ENCODE measurements around the gene ABCA12. TPM values are rescaled to one million over a fixed set of nuclear protein-coding genes. Genes with fewer than 3 reads are reported as not detected.

ABCA12 gene
- total RNA-seq, 8 experiments from 2014 or later, result 0.04 to 0.92 (median 0.10) TPM

- Histone ChIP-seq H3K4me1 (replicated peaks in 1 of 2) (no peaks in the 10 kb centered on the region), H3K4me3 (no peak overlapping the region), H3K27ac (no peak overlapping the region)
- ATAC-seq (replicated peaks in 6 of 8), result no peak
- 20 to 100% (median 44%) methylated on average over 1 to 2 of the region's 2 CpGs; no CpG with 5 or more reads in 1 of the 10 experiments for WGBS, 10 experiments
- in situ Hi-C loops (cut with MboI; ENCODE audit: low pct_unique_long_range_greater_than_20kb in 2 of 9, low sequenced_read_pairs in 9 of 9, unreplicated experiment in 9 of 9), result no loop called here
These were observed 118.1 kb downstream of the ABCA12 start for GRCh38 chr2:215020283-215020682.

- H3K4me1 ChIP-seq (replicated peaks in 1 of 2), result no peaks in the 10 kb centered on the region
- in situ Hi-C loops (cut with MboI; ENCODE audit: low pct_unique_long_range_greater_than_20kb in 2 of 9, low sequenced_read_pairs in 9 of 9, unreplicated experiment in 9 of 9), result no loop called here
- no peak for ATAC-seq (replicated peaks in 6 of 8)
- WGBS, 10 experiments, result 85 to 100% (median 95%) methylated on average over 3 to 8 of the region's 8 CpGs
- no peak overlapping the region for H3K4me3 ChIP-seq
- H3K27ac ChIP-seq, result no peak overlapping the region
These were observed 118.8 kb downstream of the ABCA12 start for GRCh38 chr2:215019521-215020145.

GRCh38 chr2:215019085-215019484 is 119.3 kb downstream of the ABCA12 start:
- in situ Hi-C loops (cut with MboI; ENCODE audit: low pct_unique_long_range_greater_than_20kb in 2 of 9, low sequenced_read_pairs in 9 of 9, unreplicated experiment in 9 of 9), result no loop called here
- no peaks in the 10 kb centered on the region for H3K4me1 ChIP-seq (replicated peaks in 1 of 2)
- no peak overlapping the region for H3K27ac ChIP-seq
- H3K4me3 ChIP-seq, result no peak overlapping the region
- no peak for ATAC-seq (replicated peaks in 6 of 8)
- 37 to 100% (median 93%) methylated on average over 1 to 3 of the region's 3 CpGs for WGBS, 10 experiments

GRCh38 chr2:215015421-215015820 is 123.0 kb downstream of the ABCA12 start:
- Histone ChIP-seq H3K4me3 (no peak overlapping the region), H3K27ac (no peak overlapping the region), H3K4me1 (replicated peaks in 1 of 2) (no peaks in the 10 kb centered on the region)
- no peak for ATAC-seq (replicated peaks in 6 of 8)
- in situ Hi-C loops (cut with MboI; ENCODE audit: low pct_unique_long_range_greater_than_20kb in 2 of 9, low sequenced_read_pairs in 9 of 9, unreplicated experiment in 9 of 9), result no loop called here
- WGBS, 10 experiments, result 80 to 100% (median 95%) methylated on average over 2 to 3 of the region's 3 CpGs; no CpG with 5 or more reads in 2 of the 10 experiments

DNA sequence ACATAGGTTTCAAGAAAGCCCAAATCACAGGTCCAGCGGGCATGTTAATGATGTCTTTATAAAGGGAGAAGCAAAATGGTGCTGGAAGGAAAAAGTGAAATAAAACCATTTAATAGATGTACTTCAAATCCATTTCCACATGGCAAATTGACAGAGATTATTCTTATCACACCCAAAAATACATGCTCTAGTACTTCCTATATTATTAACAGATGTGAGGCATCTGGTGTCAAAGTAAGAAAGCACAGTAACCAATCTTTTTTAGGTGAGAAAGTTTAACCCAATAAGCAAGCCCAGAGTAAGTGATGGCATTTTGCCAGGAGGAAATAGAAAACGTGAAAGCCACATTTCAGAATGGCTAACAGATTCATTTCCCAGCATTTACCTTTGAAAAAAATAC is 128.0 kb downstream of the ABCA12 start:
- in situ Hi-C loops (cut with MboI; ENCODE audit: low pct_unique_long_range_greater_than_20kb in 2 of 9, low sequenced_read_pairs in 9 of 9, unreplicated experiment in 9 of 9), result no loop called here
- ATAC-seq (replicated peaks in 6 of 8), result no peak
- Histone ChIP-seq H3K4me1 (replicated peaks in 1 of 2) (no peaks in the 10 kb centered on the region), H3K4me3 (no peak overlapping the region), H3K27ac (no peak overlapping the region)
- 0 to 89% (median 38%) methylated on average over 1 to 2 of the region's 2 CpGs for WGBS, 10 experiments

- no peak overlapping the region for H3K4me3 ChIP-seq
- in situ Hi-C loops (cut with MboI; ENCODE audit: low pct_unique_long_range_greater_than_20kb in 2 of 9, low sequenced_read_pairs in 9 of 9, unreplicated experiment in 9 of 9), result no loop called here
- no peaks in the 10 kb centered on the region for H3K4me1 ChIP-seq (replicated peaks in 1 of 2)
- WGBS, 10 experiments, result 0 to 55% (median 14%) methylated on average over 1 to 4 of the region's 4 CpGs
- H3K27ac ChIP-seq, result no peak overlapping the region
- peak in 4 of 8 experiments; percentile 39 to 71 (median 52) for ATAC-seq (replicated peaks in 6 of 8)
These were observed 135.4 kb downstream of the ABCA12 start for GRCh38 chr2:215003001-215003400.

- in situ Hi-C loops (cut with MboI; ENCODE audit: low pct_unique_long_range_greater_than_20kb in 2 of 9, low sequenced_read_pairs in 9 of 9, unreplicated experiment in 9 of 9), result no loop called here
- no peak overlapping the region for H3K4me3 ChIP-seq
- H3K4me1 ChIP-seq (replicated peaks in 1 of 2), result no peaks in the 10 kb centered on the region
- WGBS, 10 experiments, result 0 to 50% (median 28%) methylated on average over 2 to 5 of the region's 5 CpGs
- H3K27ac ChIP-seq, result no peak overlapping the region
- peak in 6 of 8 experiments; percentile 18 to 56 (median 40) for ATAC-seq (replicated peaks in 6 of 8)
These were observed 135.9 kb downstream of the ABCA12 start for GRCh38 chr2:215002500-215002899.

GRCh38 chr2:215000721-215001120 is 137.7 kb downstream of the ABCA12 start:
- in situ Hi-C loops (cut with MboI; ENCODE audit: low pct_unique_long_range_greater_than_20kb in 2 of 9, low sequenced_read_pairs in 9 of 9, unreplicated experiment in 9 of 9), result no loop called here
- WGBS, 10 experiments, result 67 to 100% (median 92%) methylated on average over 1 to 3 of the region's 3 CpGs; no CpG with 5 or more reads in 2 of the 10 experiments
- ATAC-seq (replicated peaks in 6 of 8), result no peak
- no peak overlapping the region for H3K4me3 ChIP-seq
- H3K4me1 ChIP-seq (replicated peaks in 1 of 2), result no peaks in the 10 kb centered on the region
- no peak overlapping the region for H3K27ac ChIP-seq

- 33 to 100% (median 80%) methylated on average over 1 to 4 of the region's 4 CpGs; no CpG with 5 or more reads in 1 of the 10 experiments for WGBS, 10 experiments
- ATAC-seq (replicated peaks in 6 of 8), result no peak
- Histone ChIP-seq H3K27ac (no peak overlapping the region), H3K4me1 (replicated peaks in 1 of 2) (no peaks in the 10 kb centered on the region), H3K4me3 (no peak overlapping the region)
- in situ Hi-C loops (cut with MboI; ENCODE audit: low pct_unique_long_range_greater_than_20kb in 2 of 9, low sequenced_read_pairs in 9 of 9, unreplicated experiment in 9 of 9), result no loop called here
These were observed 142.3 kb downstream of the ABCA12 start for GRCh38 chr2:214995926-214996670.

DNA sequence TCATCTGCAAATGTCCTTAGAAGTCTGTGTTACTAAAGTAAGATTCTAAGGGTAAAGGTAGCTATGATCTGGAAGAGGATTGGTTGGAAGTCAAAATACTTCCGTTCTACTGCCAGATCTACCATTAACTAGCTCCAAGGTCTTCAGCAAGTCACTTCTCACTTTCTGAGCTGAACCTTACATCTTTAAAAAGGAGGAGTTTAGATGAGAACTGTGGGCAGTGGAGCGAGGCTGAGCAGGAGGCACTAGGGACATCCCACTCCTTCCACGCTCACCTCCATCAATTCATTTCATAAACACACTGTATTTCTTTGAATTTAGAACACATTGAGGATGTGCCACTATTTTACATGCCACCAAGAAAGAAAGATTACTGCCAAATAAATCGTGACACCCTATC is 143.0 kb downstream of the ABCA12 start:
- Histone ChIP-seq H3K4me1 (replicated peaks in 1 of 2) (no peaks in the 10 kb centered on the region), H3K27ac (no peak overlapping the region), H3K4me3 (no peak overlapping the region)
- in situ Hi-C loops (cut with MboI; ENCODE audit: low pct_unique_long_range_greater_than_20kb in 2 of 9, low sequenced_read_pairs in 9 of 9, unreplicated experiment in 9 of 9), result no loop called here
- no peak for ATAC-seq (replicated peaks in 6 of 8)
- 60 to 96% (median 85%) methylated on average over 1 to 4 of the region's 4 CpGs for WGBS, 10 experiments

GRCh38 chr2:214992911-214993310 is 145.5 kb downstream of the ABCA12 start:
- Histone ChIP-seq H3K27ac (no peak overlapping the region), H3K4me1 (replicated peaks in 1 of 2) (no peaks in the 10 kb centered on the region), H3K4me3 (no peak overlapping the region)
- in situ Hi-C loops (cut with MboI; ENCODE audit: low pct_unique_long_range_greater_than_20kb in 2 of 9, low sequenced_read_pairs in 9 of 9, unreplicated experiment in 9 of 9), result no loop called here
- ATAC-seq (replicated peaks in 6 of 8), result no peak
- WGBS, 10 experiments, result 54 to 100% (median 91%) methylated on average over 1 to 4 of the region's 4 CpGs

DNA sequence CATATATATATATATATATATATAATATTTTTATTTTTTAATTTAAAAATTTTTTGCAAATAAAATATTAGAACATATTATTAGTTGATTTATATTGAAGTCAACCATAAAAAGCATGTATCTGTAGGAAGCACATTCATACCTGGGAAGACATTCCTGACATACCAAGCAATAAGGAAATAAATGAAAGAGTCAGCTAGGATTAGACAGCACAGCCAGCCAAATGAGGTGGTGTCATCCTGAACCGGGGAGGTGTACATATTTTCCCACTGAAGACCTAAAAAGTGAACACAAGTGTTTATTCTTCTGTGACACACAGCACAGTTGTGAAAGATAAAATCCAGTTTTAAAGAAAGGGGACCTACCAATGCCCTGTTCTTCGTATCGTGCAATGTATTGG is 149.2 kb downstream of the ABCA12 start:
- ATAC-seq (replicated peaks in 6 of 8), result no peak
- Histone ChIP-seq H3K27ac (no peak overlapping the region), H3K4me3 (no peak overlapping the region), H3K4me1 (replicated peaks in 1 of 2) (no peaks in the 10 kb centered on the region)
- in situ Hi-C loops (cut with MboI; ENCODE audit: low pct_unique_long_range_greater_than_20kb in 2 of 9, low sequenced_read_pairs in 9 of 9, unreplicated experiment in 9 of 9), result no loop called here
- 72 to 100% (median 93%) methylated on average over 1 to 3 of the region's 3 CpGs; no CpG with 5 or more reads in 1 of the 10 experiments for WGBS, 10 experiments

GRCh38 chr2:214987261-214987660 is 151.2 kb downstream of the ABCA12 start:
- in situ Hi-C loops (cut with MboI; ENCODE audit: low pct_unique_long_range_greater_than_20kb in 2 of 9, low sequenced_read_pairs in 9 of 9, unreplicated experiment in 9 of 9), result no loop called here
- ATAC-seq (replicated peaks in 6 of 8), result no peak
- Histone ChIP-seq H3K4me1 (replicated peaks in 1 of 2) (no peaks in the 10 kb centered on the region), H3K4me3 (no peak overlapping the region), H3K27ac (no peak overlapping the region)
- WGBS, 10 experiments, result 17 to 100% (median 92%) methylated on average over 1 to 3 of the region's 3 CpGs; no CpG with 5 or more reads in 3 of the 10 experiments

Data from motor neuron (in vitro differentiated cells).